A549 (cell line): Measurements from ENCODE around the gene PLA2G4B. TPM values are rescaled to one million over a fixed set of nuclear protein-coding genes. Genes with fewer than 3 reads are reported as not detected.

Source experiments
- ATAC-seq, 2 experiments: fragments of 200-7000 bp in 1 of 2; fragments of >200 bp in 1 of 2; cut with Nextera tagmentation in 1 of 2; cut with Tn5 transposase in 1 of 2; 3 replicates each; pipeline versions ENCODE4 v1.8.0 to v1.9.1; 2018 to 2020; ENCODE audit warnings: mild to moderate bottlenecking in 1 of 2, moderate library complexity in 1 of 2
- CTCF ChIA-PET: fragments of 300-600 bp; sonication (Branson Sonifier 250); formaldehyde crosslinking; extraction: SDS; loops from one replicate; lab custom pipeline; 2021; ENCODE audit warnings: antibody characterized with exemption, inconsistent platforms; lab: Yijun Ruan, JAX
- POLR2A ChIA-PET: fragments of 350-600 bp; formaldehyde crosslinking; extraction: SDS; loops from one replicate; lab custom pipeline; 2021; ENCODE audit warnings: antibody characterized with exemption, inconsistent platforms; lab: Yijun Ruan, JAX
- DNase-seq, 2 experiments: peaks; one replicate each; pipeline versions ENCODE4 v3.0.0 to v3.0.0-alpha.2; 2011 to 2016; ENCODE audit warnings: low read depth in 1 of 2, low spot score in 1 of 2
- FAIRE-seq: peaks from 2 replicates; lab custom pipeline; 2011; peaks lifted over from hg19 to GRCh38; lab: Jason Lieb, UNC
- H3K27ac ChIP-seq, 2 experiments: fragments of >200 bp; sonication (Bioruptor Twin); formaldehyde crosslinking; 3 replicates each; pipeline ENCODE4 v1.5.1; 2016 to 2017
- H3K4me1 ChIP-seq: fragments of >200 bp; sonication (Bioruptor Twin); formaldehyde crosslinking; 3 replicates; pipeline ENCODE4 v1.6.1; 2016
- H3K4me2 ChIP-seq: fragments of >200 bp; sonication (Bioruptor Twin); formaldehyde crosslinking; 3 replicates; pipeline ENCODE4 v1.6.1; 2016
- H3K4me3 ChIP-seq: fragments of >200 bp; sonication (Bioruptor Twin); formaldehyde crosslinking; 3 replicates; pipeline ENCODE4 v1.5.1; 2016
- H3K9me3 ChIP-seq: fragments of >200 bp; sonication (Bioruptor Twin); formaldehyde crosslinking; 3 replicates; pipeline ENCODE4 v1.6.1; 2016
- CBX2 ChIP-seq: fragments of 200-600 bp; sonication (generic); IDR thresholded peaks from 2 replicates; pipeline ENCODE4 v1.6.1; 2016; ENCODE audit warnings: low read depth, mild to moderate bottlenecking, borderline replicate concordance
- CEBPB ChIP-seq, 2 experiments: fragments of >200 bp in 1 of 2; sonication (Bioruptor Twin) in 1 of 2; formaldehyde crosslinking in 1 of 2; IDR thresholded peaks; 2 replicates each; pipeline ENCODE4 v1.6.1; 2012 to 2016
- CHD2 ChIP-seq: fragments of 150-350 bp; IDR thresholded peaks from 2 replicates; pipeline ENCODE4 v1.6.1; 2014; ENCODE audit warnings: low read length; ENCODE audit not compliant: partially characterized antibody
- EP300 ChIP-seq, 2 experiments: fragments of >200 bp; sonication (Bioruptor Twin); formaldehyde crosslinking; IDR thresholded peaks; 2 replicates in 1 of 2; 3 replicates in 1 of 2; pipeline ENCODE4 v1.6.1; 2016 to 2017
- FOSB ChIP-seq: fragments of 250-450 bp; sonication (Bioruptor Pico); IDR thresholded peaks from 2 replicates; pipeline ENCODE4 v1.5.0; 2020; ENCODE audit warnings: mild to moderate bottlenecking, moderate library complexity
- FOSL2 ChIP-seq, 2 experiments: fragments of 450-650 bp in 1 of 2; fragments of >200 bp in 1 of 2; sonication (Bioruptor Twin) in 1 of 2; formaldehyde crosslinking; IDR thresholded peaks; 2 replicates each; pipeline versions ENCODE4 v1.5.0 to v1.6.1; 2016 to 2020; ENCODE audit warnings: mild to moderate bottlenecking in 1 of 2, moderate library complexity in 1 of 2
- HES2 ChIP-seq: fragments of >200 bp; sonication (Bioruptor Twin); formaldehyde crosslinking; IDR thresholded peaks from 2 replicates; pipeline ENCODE4 v1.6.1; 2016
- HOXB13 ChIP-seq: fragments of 250-450 bp; sonication (Bioruptor Pico); IDR thresholded peaks from 2 replicates; pipeline ENCODE4 v1.5.0; 2020; ENCODE audit warnings: low read depth, mild to moderate bottlenecking, moderate library complexity
- KDM5A ChIP-seq: fragments of 200-600 bp; sonication (generic); IDR thresholded peaks from 2 replicates; pipeline ENCODE4 v1.6.1; 2016; ENCODE audit warnings: antibody characterized with exemption, mild to moderate bottlenecking
- MAFK ChIP-seq: fragments of 450-650 bp; IDR thresholded peaks from 2 replicates; pipeline ENCODE4 v1.6.1; 2014; ENCODE audit not compliant: partially characterized antibody
- MYC ChIP-seq: IDR thresholded peaks from 2 replicates; pipeline ENCODE4 v1.6.1; 2012; ENCODE audit warnings: mild to moderate bottlenecking, inconsistent platforms, low read length, improper control_type of control experiment, borderline replicate concordance
- NR3C1 ChIP-seq: fragments of >200 bp; sonication (Bioruptor Twin); formaldehyde crosslinking; IDR thresholded peaks from 3 replicates; pipeline ENCODE4 v1.6.1; 2017
- PHF8 ChIP-seq: fragments of 200-600 bp; sonication (generic); IDR thresholded peaks from 2 replicates; pipeline ENCODE4 v1.6.1; 2016; ENCODE audit warnings: low read depth, mild to moderate bottlenecking, antibody characterized with exemption, moderate library complexity, borderline replicate concordance
- POLR2AphosphoS2 ChIP-seq: conservative IDR thresholded peaks from 2 replicates; pipeline ENCODE4 v1.6.1; 2012; ENCODE audit warnings: low read length, improper control_type of control experiment, inconsistent platforms
- RAD21 ChIP-seq, 2 experiments: fragments of >200 bp in 1 of 2; sonication (Bioruptor Twin) in 1 of 2; formaldehyde crosslinking in 1 of 2; IDR thresholded peaks in 1 of 2; conservative IDR thresholded peaks in 1 of 2; 2 replicates in 1 of 2; 3 replicates in 1 of 2; pipeline ENCODE4 v1.6.1; 2012 to 2018; ENCODE audit warnings: inconsistent platforms in 1 of 2
- RFX5 ChIP-seq: fragments of 450-650 bp; IDR thresholded peaks from 2 replicates; pipeline ENCODE4 v1.7.1; 2014; ENCODE audit warnings: antibody characterized with exemption, mild to moderate bottlenecking, moderate library complexity
- SMC3 ChIP-seq: fragments of >200 bp; sonication (Bioruptor Twin); formaldehyde crosslinking; IDR thresholded peaks from 3 replicates; pipeline ENCODE4 v1.6.1; 2018; ENCODE audit warnings: inconsistent platforms
- USF2 ChIP-seq: fragments of 450-650 bp; IDR thresholded peaks from 2 replicates; pipeline ENCODE4 v1.6.1; 2014; ENCODE audit warnings: antibody characterized with exemption
- ZNF302 ChIP-seq: fragments of 250-450 bp; sonication (Bioruptor Pico); IDR thresholded peaks from 2 replicates; pipeline ENCODE4 v1.9.0; 2021; ENCODE audit warnings: inconsistent platforms, mild to moderate bottlenecking, moderate library complexity
- ZSCAN20 ChIP-seq: fragments of 250-450 bp; sonication (Bioruptor Pico); IDR thresholded peaks from 2 replicates; pipeline ENCODE4 v1.8.0; 2022; ENCODE audit warnings: mild to moderate bottlenecking, moderate library complexity
- WGBS: methylation state at CpG from one replicate; pipeline ENCODE4 v1.1.6; 2017; ENCODE audit errors: missing lambda C conversion rate; 5-methylcytosine and 5-hydroxymethylcytosine counted together
- polyA plus RNA-seq, 4 experiments: library from polyadenylated mRNA; depleted of rRNA in 3 of 4; stranded (reverse); fragments of >200 nt; fragmentation: RNase III in 1 of 4; extraction: RNeasy Plus Mini Kit Qiagen cat#74134 plus additional on column Dnase treatment in 1 of 4; gene quantifications; 2 replicates in 3 of 4; 3 replicates in 1 of 4; pipeline ENCODE4 v1.2.3, GENCODE V29; 2011 to 2017
- TF ChIP-seq, protein P1 (sequence below): IDR thresholded peaks from 2 replicates; pipeline ENCODE4 v1.6.1; 2012
- TF ChIP-seq, protein P2 (sequence below): IDR thresholded peaks from 2 replicates; pipeline ENCODE4 v1.6.1; 2012
- TF ChIP-seq, protein P3 (sequence below): fragments of 150-350 bp; IDR thresholded peaks from 2 replicates; pipeline ENCODE4 v1.6.1; 2014; ENCODE audit warnings: low read depth, mild to moderate bottlenecking, low read length
- TF ChIP-seq, protein P4 (sequence below): fragments of 250-450 bp; sonication (Bioruptor Pico); IDR thresholded peaks from 2 replicates; pipeline ENCODE4 v1.5.0; 2021; ENCODE audit warnings: mild to moderate bottlenecking, moderate library complexity, borderline replicate concordance

PLA2G4B gene
- polyA plus RNA-seq, 2 of the 4 experiments (the other 2 are of a cell fraction): 2.2 to 2.6 TPM

DNA sequence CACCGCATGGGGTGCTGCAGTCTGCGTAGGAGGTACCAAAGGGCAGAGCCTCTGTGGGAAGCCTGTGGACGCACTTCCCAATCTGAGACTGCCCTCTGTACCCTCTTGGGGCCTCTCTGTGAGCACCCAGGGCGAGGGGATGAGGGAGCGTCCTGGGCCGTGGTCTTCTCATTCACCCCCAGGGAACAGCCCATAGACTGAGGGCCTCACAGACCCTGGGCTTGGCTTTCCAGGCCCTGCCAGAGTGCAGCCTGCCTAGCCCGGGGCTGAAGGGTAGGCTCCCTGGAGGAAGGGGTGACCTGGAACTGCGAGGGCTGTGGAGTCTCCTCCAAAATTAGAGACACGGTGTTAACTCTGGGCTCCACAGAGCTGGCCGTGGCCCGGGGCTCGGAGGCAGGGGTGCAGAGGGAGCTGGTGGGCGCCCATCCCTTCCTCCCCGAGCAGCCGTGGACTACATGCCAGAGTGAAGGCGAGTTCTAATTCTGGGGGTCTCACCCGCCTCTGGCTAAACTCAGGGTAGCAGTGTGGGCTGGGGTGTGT lies 55.7 kb downstream of the PLA2G4B start:
- no peaks in the 10 kb centered on the region for H3K9me3 ChIP-seq
- FAIRE-seq: no peak
- no peak overlapping the region for H3K4me3 ChIP-seq
- TF ChIP-seq NR3C1: no peak
- TF ChIP-seq, protein P1, sequence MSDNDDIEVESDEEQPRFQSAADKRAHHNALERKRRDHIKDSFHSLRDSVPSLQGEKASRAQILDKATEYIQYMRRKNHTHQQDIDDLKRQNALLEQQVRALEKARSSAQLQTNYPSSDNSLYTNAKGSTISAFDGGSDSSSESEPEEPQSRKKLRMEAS: no peak
- no peak for TF ChIP-seq FOSL2 (IDR thresholded peaks at IDR 0.05)
- no peak for TF ChIP-seq FOSL2 (CRISPR knock-in tag; IDR thresholded peaks at IDR 0.05)
- TF ChIP-seq USF2: no peak
- TF ChIP-seq, protein P2, sequence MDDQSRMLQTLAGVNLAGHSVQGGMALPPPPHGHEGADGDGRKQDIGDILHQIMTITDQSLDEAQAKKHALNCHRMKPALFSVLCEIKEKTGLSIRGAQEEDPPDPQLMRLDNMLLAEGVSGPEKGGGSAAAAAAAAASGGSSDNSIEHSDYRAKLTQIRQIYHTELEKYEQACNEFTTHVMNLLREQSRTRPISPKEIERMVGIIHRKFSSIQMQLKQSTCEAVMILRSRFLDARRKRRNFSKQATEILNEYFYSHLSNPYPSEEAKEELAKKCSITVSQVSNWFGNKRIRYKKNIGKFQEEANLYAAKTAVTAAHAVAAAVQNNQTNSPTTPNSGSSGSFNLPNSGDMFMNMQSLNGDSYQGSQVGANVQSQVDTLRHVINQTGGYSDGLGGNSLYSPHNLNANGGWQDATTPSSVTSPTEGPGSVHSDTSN: no peak
- TF ChIP-seq FOSB (CRISPR knock-in tag): no peak
- TF ChIP-seq CEBPB (IDR thresholded peaks at IDR 0.05): no peak
- no peak for TF ChIP-seq SMC3
- TF ChIP-seq RFX5: no peak
- no peak for TF ChIP-seq ZSCAN20 (CRISPR knock-in tag)
- TF ChIP-seq PHF8: no peak
- no peak for TF ChIP-seq HOXB13 (CRISPR knock-in tag)
- TF ChIP-seq MAFK: no peak
- no peak for TF ChIP-seq EP300 (IDR thresholded peaks at IDR 0.05)
- H3K4me2 ChIP-seq: no peak overlapping the region
- peaks cover 11% of the 10 kb centered on the region; the same call in 2 of the 3 replicates for H3K4me1 ChIP-seq
- ATAC-seq: peak in 1 of 2 experiments; percentile 10; a peak in 3 of 6 replicates
- POLR2A ChIA-PET: no interaction called here
- CTCF ChIA-PET: interaction anchor here (4.8 kb wide), 1 partner anchor 10 kb away, joined by 25 read pairs; no protein-coding TSS in a partner anchor
- DNase-seq: no peak
- peak overlapping the region; percentile 55 to 76; a peak in 3 of 6 replicates for H3K27ac ChIP-seq
- no CpG with 5 or more reads among the region's 17 CpGs for WGBS

- ATAC-seq: peak; percentile 41 to 67; a peak in 3 of 6 replicates
- Histone ChIP-seq H3K4me1 (peaks cover 11% of the 10 kb centered on the region; the same call in 2 of the 3 replicates), H3K9me3 (no peaks in the 10 kb centered on the region), H3K4me2 (0 out of 3 replicates have a peak overlapping the region, but pooled peaks have one; percentile 30), H3K27ac (peak overlapping the region; percentile 55 to 76; a peak in 4 of 6 replicates), H3K4me3 (no peak overlapping the region)
- 91% methylated on average over 5 of the region's 24 CpGs for WGBS
- ChIA-PET POLR2A (interaction anchor here (0.6 kb wide), 1 partner anchor 42 kb away, joined by 4 read pairs; no protein-coding TSS in a partner anchor), CTCF (interaction anchor here (0.9 to 4.8 kb wide), 3 partner anchors 9 to 162 kb away, joined by 3 to 25 read pairs (median 3); no protein-coding TSS in a partner anchor)
- no peak for FAIRE-seq
- peak in 1 of 2 experiments; percentile 13 for DNase-seq
- TF ChIP-seq, protein P3, sequence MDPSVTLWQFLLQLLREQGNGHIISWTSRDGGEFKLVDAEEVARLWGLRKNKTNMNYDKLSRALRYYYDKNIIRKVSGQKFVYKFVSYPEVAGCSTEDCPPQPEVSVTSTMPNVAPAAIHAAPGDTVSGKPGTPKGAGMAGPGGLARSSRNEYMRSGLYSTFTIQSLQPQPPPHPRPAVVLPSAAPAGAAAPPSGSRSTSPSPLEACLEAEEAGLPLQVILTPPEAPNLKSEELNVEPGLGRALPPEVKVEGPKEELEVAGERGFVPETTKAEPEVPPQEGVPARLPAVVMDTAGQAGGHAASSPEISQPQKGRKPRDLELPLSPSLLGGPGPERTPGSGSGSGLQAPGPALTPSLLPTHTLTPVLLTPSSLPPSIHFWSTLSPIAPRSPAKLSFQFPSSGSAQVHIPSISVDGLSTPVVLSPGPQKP: no peak
- TF ChIP-seq FOSL2 (IDR thresholded peaks at IDR 0.05): no peak
- TF ChIP-seq FOSL2 (CRISPR knock-in tag; IDR thresholded peaks at IDR 0.05): peak; percentile 23
Measured at GRCh38 chr15:41894791-41895463, 56.3 kb downstream of the PLA2G4B start.

- ATAC-seq: no peak
- peaks cover 11% of the 10 kb centered on the region; the same call in 2 of the 3 replicates for H3K4me1 ChIP-seq
- TF ChIP-seq CBX2: no peak
- no peak for TF ChIP-seq POLR2AphosphoS2
- no peak for TF ChIP-seq CHD2
- no peak for TF ChIP-seq RAD21 (conservative IDR thresholded peaks at IDR 0.05 in 1 of 2, IDR thresholded peaks at IDR 0.05 in 1 of 2)
- TF ChIP-seq FOSB (CRISPR knock-in tag): no peak
- no peak for TF ChIP-seq KDM5A
- no peak for TF ChIP-seq NR3C1
- no peak for TF ChIP-seq HES2
- no peak for TF ChIP-seq MYC
- TF ChIP-seq, protein P4, sequence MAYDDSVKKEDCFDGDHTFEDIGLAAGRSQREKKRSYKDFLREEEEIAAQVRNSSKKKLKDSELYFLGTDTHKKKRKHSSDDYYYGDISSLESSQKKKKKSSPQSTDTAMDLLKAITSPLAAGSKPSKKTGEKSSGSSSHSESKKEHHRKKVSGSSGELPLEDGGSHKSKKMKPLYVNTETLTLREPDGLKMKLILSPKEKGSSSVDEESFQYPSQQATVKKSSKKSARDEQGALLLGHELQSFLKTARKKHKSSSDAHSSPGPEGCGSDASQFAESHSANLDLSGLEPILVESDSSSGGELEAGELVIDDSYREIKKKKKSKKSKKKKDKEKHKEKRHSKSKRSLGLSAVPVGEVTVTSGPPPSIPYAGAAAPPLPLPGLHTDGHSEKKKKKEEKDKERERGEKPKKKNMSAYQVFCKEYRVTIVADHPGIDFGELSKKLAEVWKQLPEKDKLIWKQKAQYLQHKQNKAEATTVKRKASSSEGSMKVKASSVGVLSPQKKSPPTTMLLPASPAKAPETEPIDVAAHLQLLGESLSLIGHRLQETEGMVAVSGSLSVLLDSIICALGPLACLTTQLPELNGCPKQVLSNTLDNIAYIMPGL: no peak
- no peak for TF ChIP-seq ZNF302
Measured at GRCh38 chr15:41895491-41895890, 56.8 kb downstream of the PLA2G4B start.

More at GRCh38 chr15:41895491-41895890, 56.8 kb downstream of the PLA2G4B start:
- H3K4me2 ChIP-seq: no peak overlapping the region
- no peak overlapping the region for H3K4me3 ChIP-seq
- FAIRE-seq (no peak), DNase-seq (no peak)
- ChIA-PET POLR2A (interaction anchor here (0.6 kb wide), 1 partner anchor 41 kb away, joined by 4 read pairs; no protein-coding TSS in a partner anchor), CTCF (interaction anchor here (0.9 to 4.8 kb wide), 3 partner anchors 9 to 162 kb away, joined by 3 to 25 read pairs (median 3); no protein-coding TSS in a partner anchor)
- 97% methylated on average over 11 of the region's 11 CpGs for WGBS
- peak overlapping the region in 1 of 2 experiments; percentile 76; a peak in 1 of 6 replicates for H3K27ac ChIP-seq
- no peaks in the 10 kb centered on the region for H3K9me3 ChIP-seq
